SK-N-SH (cell line): ENCODE results near the gene ZFP90.

Experiments
- CHD2 ChIP-seq: fragments of 150-350 bp; IDR thresholded peaks from 2 replicates; pipeline ENCODE4 v1.6.1; 2018; ENCODE audit warnings: low read length; ENCODE audit not compliant: partially characterized antibody
- EZH2phosphoT487 ChIP-seq: fragments of 200-600 bp; sonication (generic); IDR thresholded peaks from 2 replicates; pipeline ENCODE4 v1.6.1; 2017; ENCODE audit warnings: low read depth, mixed run types, mild to moderate bottlenecking, antibody characterized with exemption, moderate library complexity, borderline replicate concordance
- FOSL2 ChIP-seq: IDR thresholded peaks from 2 replicates; pipeline ENCODE4 v1.4.0; 2012; ENCODE audit warnings: low read depth, mild to moderate bottlenecking, moderate library complexity, borderline replicate concordance
- GABPA ChIP-seq: IDR thresholded peaks from 2 replicates; pipeline ENCODE4 v1.4.0; 2012; ENCODE audit warnings: low read depth, mild to moderate bottlenecking
- GATA2 ChIP-seq: sonication (generic); formaldehyde crosslinking; IDR thresholded peaks from 2 replicates; pipeline ENCODE4 v1.5.0; 2020; ENCODE audit warnings: mild to moderate bottlenecking, missing genetic modification reagents
- MXI1 ChIP-seq: IDR thresholded peaks from 2 replicates; pipeline ENCODE4 v1.6.1; 2012; ENCODE audit warnings: mild to moderate bottlenecking, low read depth, low read length, improper control_type of control experiment
- POLR2AphosphoS5 ChIP-seq: IDR thresholded peaks from 2 replicates; pipeline ENCODE4 v1.6.1; 2012; ENCODE audit warnings: low read depth, low read length
- RFX5 ChIP-seq: IDR thresholded peaks from 2 replicates; pipeline ENCODE4 v1.6.1; 2012; ENCODE audit warnings: mild to moderate bottlenecking, improper control_type of control experiment, low read length
- SMC3 ChIP-seq: IDR thresholded peaks from 2 replicates; pipeline ENCODE4 v1.6.1; 2012; ENCODE audit warnings: low read depth, low read length, improper control_type of control experiment
- YY1 ChIP-seq: IDR thresholded peaks from 2 replicates; pipeline ENCODE4 v1.4.0; 2012; ENCODE audit warnings: low read depth, mild to moderate bottlenecking
- TF ChIP-seq, protein P1 (sequence below): fragments of 200-600 bp; sonication (generic); IDR thresholded peaks from 2 replicates; pipeline ENCODE4 v1.6.1; 2017; ENCODE audit warnings: antibody characterized with exemption, mild to moderate bottlenecking, moderate library complexity
- TF ChIP-seq, protein P2 (sequence below): IDR thresholded peaks from 2 replicates; pipeline ENCODE4; 2012
- TF ChIP-seq, protein P3 (sequence below): IDR thresholded peaks from 2 replicates; pipeline ENCODE4 v1.4.0; 2012; ENCODE audit warnings: low read depth, borderline replicate concordance

DNA sequence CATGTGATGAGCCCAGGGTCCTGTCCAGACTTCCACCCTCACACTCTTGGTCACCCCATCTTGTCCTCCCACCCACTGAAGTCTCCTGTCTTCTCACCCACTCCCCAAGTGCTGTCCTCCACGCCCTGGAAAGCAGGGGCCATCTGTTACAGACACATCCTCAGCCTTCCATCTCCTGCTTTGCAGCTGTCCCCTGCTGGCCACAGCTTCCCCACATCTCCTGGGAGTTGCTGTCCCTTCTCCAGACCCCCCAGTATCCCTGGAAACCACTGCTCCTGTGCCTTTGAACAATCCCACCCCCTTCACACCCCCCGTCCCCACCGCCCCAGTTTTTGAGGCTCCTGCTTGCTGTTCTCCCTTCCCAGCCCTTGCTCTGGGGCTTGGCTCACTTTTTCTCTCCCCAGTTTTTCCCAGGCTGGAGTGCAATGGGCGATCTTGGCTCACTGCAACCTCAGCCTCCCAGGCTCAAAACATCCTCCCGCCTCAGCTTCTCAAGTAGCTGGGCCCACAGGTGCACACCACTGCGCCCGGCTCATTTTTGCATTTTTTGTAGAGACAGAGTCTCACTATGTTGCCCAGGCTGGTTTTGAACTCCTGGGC, 30.4 kb upstream of the ZFP90 start:
- TF ChIP-seq GATA2 (CRISPR knock-in tag) (no peak), POLR2AphosphoS5 (no peak), RFX5 (no peak), EZH2phosphoT487 (no peak), FOSL2 (no peak), GABPA (no peak), CHD2 (no peak), MXI1 (no peak), SMC3 (no peak), YY1 (no peak)
- TF ChIP-seq, protein P1, sequence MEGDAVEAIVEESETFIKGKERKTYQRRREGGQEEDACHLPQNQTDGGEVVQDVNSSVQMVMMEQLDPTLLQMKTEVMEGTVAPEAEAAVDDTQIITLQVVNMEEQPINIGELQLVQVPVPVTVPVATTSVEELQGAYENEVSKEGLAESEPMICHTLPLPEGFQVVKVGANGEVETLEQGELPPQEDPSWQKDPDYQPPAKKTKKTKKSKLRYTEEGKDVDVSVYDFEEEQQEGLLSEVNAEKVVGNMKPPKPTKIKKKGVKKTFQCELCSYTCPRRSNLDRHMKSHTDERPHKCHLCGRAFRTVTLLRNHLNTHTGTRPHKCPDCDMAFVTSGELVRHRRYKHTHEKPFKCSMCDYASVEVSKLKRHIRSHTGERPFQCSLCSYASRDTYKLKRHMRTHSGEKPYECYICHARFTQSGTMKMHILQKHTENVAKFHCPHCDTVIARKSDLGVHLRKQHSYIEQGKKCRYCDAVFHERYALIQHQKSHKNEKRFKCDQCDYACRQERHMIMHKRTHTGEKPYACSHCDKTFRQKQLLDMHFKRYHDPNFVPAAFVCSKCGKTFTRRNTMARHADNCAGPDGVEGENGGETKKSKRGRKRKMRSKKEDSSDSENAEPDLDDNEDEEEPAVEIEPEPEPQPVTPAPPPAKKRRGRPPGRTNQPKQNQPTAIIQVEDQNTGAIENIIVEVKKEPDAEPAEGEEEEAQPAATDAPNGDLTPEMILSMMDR, result no peak
- TF ChIP-seq, protein P2, sequence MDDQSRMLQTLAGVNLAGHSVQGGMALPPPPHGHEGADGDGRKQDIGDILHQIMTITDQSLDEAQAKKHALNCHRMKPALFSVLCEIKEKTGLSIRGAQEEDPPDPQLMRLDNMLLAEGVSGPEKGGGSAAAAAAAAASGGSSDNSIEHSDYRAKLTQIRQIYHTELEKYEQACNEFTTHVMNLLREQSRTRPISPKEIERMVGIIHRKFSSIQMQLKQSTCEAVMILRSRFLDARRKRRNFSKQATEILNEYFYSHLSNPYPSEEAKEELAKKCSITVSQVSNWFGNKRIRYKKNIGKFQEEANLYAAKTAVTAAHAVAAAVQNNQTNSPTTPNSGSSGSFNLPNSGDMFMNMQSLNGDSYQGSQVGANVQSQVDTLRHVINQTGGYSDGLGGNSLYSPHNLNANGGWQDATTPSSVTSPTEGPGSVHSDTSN, result no peak
- TF ChIP-seq, protein P3, sequence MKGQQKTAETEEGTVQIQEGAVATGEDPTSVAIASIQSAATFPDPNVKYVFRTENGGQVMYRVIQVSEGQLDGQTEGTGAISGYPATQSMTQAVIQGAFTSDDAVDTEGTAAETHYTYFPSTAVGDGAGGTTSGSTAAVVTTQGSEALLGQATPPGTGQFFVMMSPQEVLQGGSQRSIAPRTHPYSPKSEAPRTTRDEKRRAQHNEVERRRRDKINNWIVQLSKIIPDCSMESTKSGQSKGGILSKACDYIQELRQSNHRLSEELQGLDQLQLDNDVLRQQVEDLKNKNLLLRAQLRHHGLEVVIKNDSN, result no peak
